Measurements from ENCODE around the gene GPRASP3.
"Not testable (repeated sequence)": the region's sequence is repeated elsewhere in the genome, so short reads cannot be mapped to it uniquely, and the experiment has no call there.

Gene GPRASP3

DNA sequence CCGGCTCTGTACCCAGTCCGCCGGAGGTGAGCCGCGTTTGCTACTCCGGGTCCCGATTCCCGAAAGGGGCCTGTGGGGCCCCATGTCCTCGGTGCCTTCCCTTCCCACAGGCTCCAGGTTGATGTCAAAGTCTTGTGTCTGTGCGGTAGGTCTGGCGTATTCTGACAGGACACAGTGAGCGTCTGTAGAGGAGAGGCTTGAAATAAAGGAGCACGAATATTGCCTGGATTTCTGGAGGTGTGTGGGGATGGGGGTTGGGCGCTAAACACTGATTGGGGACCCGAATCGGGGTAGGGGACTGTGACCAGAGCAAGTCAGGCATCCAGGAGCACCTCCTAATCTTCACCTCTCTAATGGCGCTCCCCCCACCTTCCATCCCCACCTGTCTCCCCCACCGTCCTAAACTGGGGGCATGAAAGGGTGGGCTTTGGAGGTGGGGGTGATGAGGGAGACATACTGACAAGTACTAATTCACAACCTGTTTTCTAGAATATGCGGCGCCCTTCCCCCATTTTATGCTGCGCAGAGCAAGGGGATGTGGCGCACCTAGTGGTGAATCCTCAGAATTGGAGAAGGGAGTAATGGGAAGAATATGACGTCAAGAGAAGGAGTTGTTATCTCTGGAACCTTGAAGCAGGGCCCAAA lies 7.4 kb upstream of the GPRASP3 start:
- Histone ChIP-seq H3K27ac (peak overlapping the region; percentile 86 to 88), H3K36me3 (no peaks in the 10 kb centered on the region), H3K4me3 (peak overlapping the region; percentile 65 to 75), H3K4me1 (peaks cover 0 to 5% (median 0%) of the 10 kb centered on the region in 4 donors), H3K27me3 (no peaks in the 10 kb centered on the region), H3K9me3 (no peaks in the 10 kb centered on the region)
- TF ChIP-seq, protein P1, sequence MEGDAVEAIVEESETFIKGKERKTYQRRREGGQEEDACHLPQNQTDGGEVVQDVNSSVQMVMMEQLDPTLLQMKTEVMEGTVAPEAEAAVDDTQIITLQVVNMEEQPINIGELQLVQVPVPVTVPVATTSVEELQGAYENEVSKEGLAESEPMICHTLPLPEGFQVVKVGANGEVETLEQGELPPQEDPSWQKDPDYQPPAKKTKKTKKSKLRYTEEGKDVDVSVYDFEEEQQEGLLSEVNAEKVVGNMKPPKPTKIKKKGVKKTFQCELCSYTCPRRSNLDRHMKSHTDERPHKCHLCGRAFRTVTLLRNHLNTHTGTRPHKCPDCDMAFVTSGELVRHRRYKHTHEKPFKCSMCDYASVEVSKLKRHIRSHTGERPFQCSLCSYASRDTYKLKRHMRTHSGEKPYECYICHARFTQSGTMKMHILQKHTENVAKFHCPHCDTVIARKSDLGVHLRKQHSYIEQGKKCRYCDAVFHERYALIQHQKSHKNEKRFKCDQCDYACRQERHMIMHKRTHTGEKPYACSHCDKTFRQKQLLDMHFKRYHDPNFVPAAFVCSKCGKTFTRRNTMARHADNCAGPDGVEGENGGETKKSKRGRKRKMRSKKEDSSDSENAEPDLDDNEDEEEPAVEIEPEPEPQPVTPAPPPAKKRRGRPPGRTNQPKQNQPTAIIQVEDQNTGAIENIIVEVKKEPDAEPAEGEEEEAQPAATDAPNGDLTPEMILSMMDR (IDR thresholded peaks at IDR 0.05) = peak; percentile 43 to 59
- DNase-seq = peak; percentile 52 to 72
- intact Hi-C loops (cut with DNase I; ENCODE audit: low total_unique reads) = loop anchor here (1.0 kb wide), 1 partner anchor 114 kb away; the partner anchor contains the start of gene ARMCX5

DNA sequence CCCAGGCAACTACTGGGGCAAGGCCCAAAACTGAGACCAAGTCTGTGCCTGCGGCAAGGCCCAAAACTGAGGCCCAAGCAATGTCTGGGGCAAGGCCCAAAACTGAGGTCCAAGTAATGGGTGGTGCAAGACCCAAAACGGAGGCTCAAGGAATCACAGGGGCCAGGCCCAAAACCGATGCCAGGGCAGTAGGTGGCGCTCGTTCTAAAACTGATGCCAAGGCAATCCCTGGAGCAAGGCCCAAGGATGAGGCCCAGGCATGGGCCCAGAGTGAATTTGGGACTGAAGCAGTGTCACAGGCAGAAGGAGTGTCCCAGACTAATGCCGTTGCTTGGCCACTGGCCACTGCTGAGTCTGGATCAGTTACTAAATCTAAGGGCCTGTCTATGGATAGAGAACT lies 5.5 kb upstream of the GPRASP3 start:
- Histone ChIP-seq H3K4me1 (peaks cover 0 to 5% (median 0%) of the 10 kb centered on the region in 4 donors), H3K4me3 (no peak overlapping the region), H3K36me3 (no peaks in the 10 kb centered on the region), H3K9me3 (no peaks in the 10 kb centered on the region), H3K27ac (no peak overlapping the region), H3K27me3 (no peaks in the 10 kb centered on the region)
- intact Hi-C loops (cut with DNase I; ENCODE audit: low total_unique reads) = no loop called here
- TF ChIP-seq, protein P1 (IDR thresholded peaks at IDR 0.05) = no peak
- DNase-seq = no peak

DNA sequence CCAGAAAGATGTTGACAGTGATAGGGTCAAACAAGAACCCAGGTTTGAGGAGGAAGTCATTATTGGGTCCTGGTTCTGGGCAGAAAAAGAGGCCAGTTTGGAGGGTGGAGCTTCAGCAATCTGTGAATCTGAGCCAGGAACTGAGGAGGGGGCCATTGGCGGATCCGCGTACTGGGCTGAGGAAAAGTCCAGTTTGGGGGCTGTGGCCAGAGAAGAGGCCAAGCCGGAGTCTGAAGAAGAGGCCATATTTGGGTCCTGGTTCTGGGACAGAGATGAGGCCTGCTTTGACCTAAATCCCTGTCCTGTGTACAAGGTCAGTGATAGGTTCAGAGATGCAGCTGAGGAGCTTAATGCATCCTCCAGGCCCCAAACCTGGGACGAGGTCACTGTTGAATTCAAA lies 4.6 kb upstream of the GPRASP3 start:
- no peaks in the 10 kb centered on the region for H3K36me3 ChIP-seq
- H3K9me3 ChIP-seq = no peaks in the 10 kb centered on the region
- DNase-seq = no peak
- intact Hi-C loops (cut with DNase I; ENCODE audit: low total_unique reads) = no loop called here
- H3K27ac ChIP-seq = no peak overlapping the region
- TF ChIP-seq, protein P1 (IDR thresholded peaks at IDR 0.05) = no peak
- H3K4me3 ChIP-seq = no peak overlapping the region
- H3K27me3 ChIP-seq = no peaks in the 10 kb centered on the region
- peaks cover 0 to 5% (median 0%) of the 10 kb centered on the region in 4 donors for H3K4me1 ChIP-seq

DNA sequence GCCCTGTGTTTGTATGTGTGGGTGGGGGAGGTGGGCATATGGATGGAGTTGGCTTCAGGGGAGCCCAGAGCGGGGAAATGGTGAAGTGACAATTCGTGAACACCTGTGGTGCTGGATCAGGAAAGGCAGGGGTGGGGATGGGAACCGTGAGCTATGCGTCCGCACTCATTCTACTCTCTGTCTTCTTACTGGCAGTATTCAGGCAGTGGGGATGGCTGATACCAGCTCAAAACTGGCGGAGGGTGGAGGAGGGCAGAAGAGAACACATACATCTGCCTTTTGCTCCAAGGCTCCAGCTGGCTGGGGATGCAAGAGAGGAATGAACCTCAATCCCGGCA lies 595 bp downstream of the GPRASP3 start:
- H3K4me1 ChIP-seq; H3K27ac ChIP-seq; H3K36me3 ChIP-seq; H3K9me3 ChIP-seq; H3K27me3 ChIP-seq; intact Hi-C loops (cut with DNase I; ENCODE audit: low total_unique reads); DNase-seq: not testable (repeated sequence)
- peak overlapping the region; percentile 51 to 57 for H3K4me3 ChIP-seq

DNA sequence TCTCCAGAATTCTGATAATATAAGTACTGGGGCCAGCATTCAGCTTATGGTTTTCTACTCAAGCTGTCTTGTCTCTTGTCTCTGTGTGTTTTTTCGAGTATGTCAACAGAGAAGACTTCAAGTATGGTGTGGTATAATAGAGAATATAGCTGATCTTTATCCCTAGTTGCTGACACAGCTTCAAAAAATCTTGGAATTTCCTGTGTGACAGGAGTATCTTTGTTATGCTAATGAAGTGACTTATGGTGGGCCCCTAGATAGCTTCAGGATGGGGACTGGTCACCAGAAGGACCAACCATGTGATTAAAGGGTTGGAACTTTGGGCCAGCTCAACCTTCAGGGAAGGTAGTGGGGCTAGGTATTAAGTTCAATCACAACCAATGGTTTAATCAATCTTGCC lies 2.9 kb downstream of the GPRASP3 start:
- H3K36me3 ChIP-seq = no peaks in the 10 kb centered on the region
- no peaks in the 10 kb centered on the region for H3K4me1 ChIP-seq
- TF ChIP-seq, protein P1 (IDR thresholded peaks at IDR 0.05) = no peak
- H3K4me3 ChIP-seq = no peak overlapping the region
- DNase-seq = no peak
- no peak overlapping the region for H3K27ac ChIP-seq
- intact Hi-C loops (cut with DNase I; ENCODE audit: low total_unique reads) = no loop called here
- H3K27me3 ChIP-seq = no peaks in the 10 kb centered on the region
- H3K9me3 ChIP-seq = no peaks in the 10 kb centered on the region

DNA sequence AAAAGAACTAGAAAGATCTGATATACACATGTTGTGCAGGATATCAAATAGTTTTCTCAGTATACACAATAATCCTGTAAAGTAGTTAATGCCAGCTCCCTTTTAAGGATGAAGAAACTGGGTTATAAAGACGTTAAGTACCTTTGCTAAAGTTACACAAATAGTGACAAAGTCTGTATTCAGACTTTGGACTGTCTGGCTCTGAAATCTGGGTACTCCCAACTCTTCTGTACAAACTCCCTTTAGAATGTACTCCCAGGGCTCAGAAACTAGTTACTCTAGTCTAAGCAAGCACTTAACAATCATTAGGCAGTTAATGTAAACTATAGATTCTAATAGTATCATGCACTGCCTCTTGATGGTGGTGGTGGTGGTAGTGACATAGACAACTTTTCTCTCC lies 7.2 kb downstream of the GPRASP3 start:
- intact Hi-C loops (cut with DNase I; ENCODE audit: low total_unique reads) = no loop called here
- Histone ChIP-seq H3K27me3 (no peaks in the 10 kb centered on the region), H3K27ac (no peak overlapping the region), H3K4me1 (no peaks in the 10 kb centered on the region), H3K4me3 (no peak overlapping the region), H3K9me3 (no peaks in the 10 kb centered on the region), H3K36me3 (no peaks in the 10 kb centered on the region)
- no peak for DNase-seq
- TF ChIP-seq, protein P1 (IDR thresholded peaks at IDR 0.05) = no peak
